Loucy (cell line): Measurements from ENCODE around the gene OR10G2.

ENCODE experiments used
- H2AFZ ChIP-seq: fragments of 200-600 bp; sonication (generic); 2 replicates; pipeline ENCODE4 v1.6.0; 2016; ENCODE audit warnings: antibody characterized with exemption, mild to moderate bottlenecking, low read length, moderate library complexity
- H3F3A ChIP-seq: fragments of 200-600 bp; 2 replicates; pipeline ENCODE4 v1.6.0; 2016; ENCODE audit warnings: antibody characterized with exemption, low read depth, mild to moderate bottlenecking
- H3K27me3 ChIP-seq: fragments of 200-600 bp; sonication (generic); 2 replicates; pipeline ENCODE4 v1.6.1; 2014; ENCODE audit warnings: low read length, mild to moderate bottlenecking; ENCODE audit not compliant: insufficient read depth, poor library complexity, severe bottlenecking
- H3K36me3 ChIP-seq: fragments of 200-600 bp; sonication (generic); 2 replicates; pipeline ENCODE4 v1.6.1; 2016; ENCODE audit warnings: low read length; ENCODE audit not compliant: insufficient read depth
- H3K4me1 ChIP-seq: fragments of 200-600 bp; sonication (generic); 2 replicates; pipeline ENCODE4 v1.5.1; 2014; ENCODE audit warnings: low read length, mild to moderate bottlenecking; ENCODE audit not compliant: insufficient read depth, poor library complexity, severe bottlenecking
- H3K4me2 ChIP-seq: fragments of 200-600 bp; sonication (generic); 2 replicates; pipeline ENCODE4 v1.6.0; 2014; ENCODE audit warnings: antibody characterized with exemption, low read length, low read depth, mild to moderate bottlenecking; ENCODE audit not compliant: poor library complexity, severe bottlenecking
- H3K4me3 ChIP-seq: fragments of 200-600 bp; sonication (generic); 2 replicates; pipeline ENCODE4 v1.5.1; 2014; ENCODE audit warnings: low read length, mild to moderate bottlenecking, mixed read lengths; ENCODE audit not compliant: poor library complexity, severe bottlenecking
- H3K79me2 ChIP-seq: fragments of 200-600 bp; sonication (generic); 2 replicates; pipeline ENCODE4 v1.6.1; 2014; ENCODE audit warnings: low read length; ENCODE audit not compliant: insufficient read depth
- H3K9ac ChIP-seq: fragments of 200-600 bp; sonication (generic); 2 replicates; pipeline ENCODE4 v1.6.0; 2014; ENCODE audit warnings: mild to moderate bottlenecking, low read depth, low read length, moderate library complexity; ENCODE audit not compliant: poor library complexity, severe bottlenecking
- H3K9me2 ChIP-seq: fragments of 200-600 bp; sonication (generic); replicated peaks from 2 replicates; pipeline ENCODE4 v1.6.1; 2016; ENCODE audit warnings: low read depth, low read length, mixed read lengths
- H3K9me3 ChIP-seq: fragments of 200-600 bp; sonication (generic); 2 replicates; pipeline ENCODE4 v1.6.1; 2014; ENCODE audit warnings: mild to moderate bottlenecking, antibody characterized with exemption, low read length, low read depth; ENCODE audit not compliant: insufficient read depth
- H4K20me1 ChIP-seq: fragments of 200-600 bp; sonication (generic); 2 replicates; pipeline ENCODE4 v1.6.0; 2014; ENCODE audit warnings: antibody characterized with exemption, low read length, mild to moderate bottlenecking; ENCODE audit not compliant: insufficient read depth, poor library complexity, severe bottlenecking
- CTCF ChIP-seq: fragments of 200-600 bp; sonication (generic); conservative IDR thresholded peaks from 2 replicates; pipeline ENCODE4 v1.5.1; 2014; ENCODE audit warnings: mild to moderate bottlenecking, antibody characterized with exemption, low read length
- EZH2phosphoT487 ChIP-seq: fragments of 200-600 bp; IDR thresholded peaks from 2 replicates; pipeline ENCODE4 v1.6.1; 2018; ENCODE audit warnings: antibody characterized with exemption, mild to moderate bottlenecking, moderate library complexity, borderline replicate concordance

The OR10G2 gene

GRCh38 chr14:21673718-21674117 is 39.0 kb upstream of the OR10G2 start, which contains the start of gene OR4E1:
Gene OR4E1, minus strand, starts transcription at chr14:21673818. Its CDS starts 2,883 bp downstream, at chr14:21670935.
- H3K27me3 ChIP-seq, result no peaks in the 10 kb centered on the region
- no peak within 1 kb of the TSS for H3K4me3 ChIP-seq
- TF ChIP-seq EZH2phosphoT487 (no peak), CTCF (no peak)
- H3K4me1 ChIP-seq, result no peaks in the 10 kb centered on the region
- H2AFZ ChIP-seq, result no peak within 1 kb of the TSS
- no peaks in the 10 kb centered on the region for H3K79me2 ChIP-seq
- H3K36me3 ChIP-seq, result no peaks in the 10 kb centered on the region
- H3F3A ChIP-seq, result no peaks in the 10 kb centered on the region
- H3K9ac ChIP-seq, result no peak within 1 kb of the TSS
- peaks cover 5% of the 10 kb centered on the region; the same call in 1 of the 2 replicates for H3K9me3 ChIP-seq
- H3K4me2 ChIP-seq, result no peak within 1 kb of the TSS
- no peaks in the 10 kb centered on the region for H3K9me2 ChIP-seq
- H4K20me1 ChIP-seq, result no peaks in the 10 kb centered on the region

- no peaks in the 10 kb centered on the region for H3K36me3 ChIP-seq
- H3K9me2 ChIP-seq, result no peaks in the 10 kb centered on the region
- H3K9ac ChIP-seq, result no peak overlapping the region
- H3K4me1 ChIP-seq, result no peaks in the 10 kb centered on the region
- no peak overlapping the region for H3K4me3 ChIP-seq
- TF ChIP-seq CTCF (no peak), EZH2phosphoT487 (no peak)
- no peaks in the 10 kb centered on the region for H3K79me2 ChIP-seq
- no peaks in the 10 kb centered on the region for H4K20me1 ChIP-seq
- H3F3A ChIP-seq, result no peaks in the 10 kb centered on the region
- no peak overlapping the region for H3K4me2 ChIP-seq
- H3K27me3 ChIP-seq, result no peaks in the 10 kb centered on the region
- peaks cover 5% of the 10 kb centered on the region; the same call in 1 of the 2 replicates for H3K9me3 ChIP-seq
- no peak overlapping the region for H2AFZ ChIP-seq
Observed at GRCh38 chr14:21672116-21672515, 37.4 kb upstream of the OR10G2 start.

GRCh38 chr14:21671371-21671770 is 36.6 kb upstream of the OR10G2 start:
- no peaks in the 10 kb centered on the region for H3F3A ChIP-seq
- H3K27me3 ChIP-seq, result no peaks in the 10 kb centered on the region
- no peak overlapping the region for H3K4me3 ChIP-seq
- H3K9ac ChIP-seq, result no peak overlapping the region
- H3K4me2 ChIP-seq, result no peak overlapping the region
- H3K36me3 ChIP-seq, result no peaks in the 10 kb centered on the region
- TF ChIP-seq CTCF (no peak), EZH2phosphoT487 (no peak)
- peaks cover 5% of the 10 kb centered on the region; the same call in 1 of the 2 replicates for H3K9me3 ChIP-seq
- no peaks in the 10 kb centered on the region for H4K20me1 ChIP-seq
- no peaks in the 10 kb centered on the region for H3K79me2 ChIP-seq
- no peaks in the 10 kb centered on the region for H3K9me2 ChIP-seq
- no peak overlapping the region for H2AFZ ChIP-seq
- no peaks in the 10 kb centered on the region for H3K4me1 ChIP-seq
